IMR-90 (cell line): Measurements from ENCODE around the gene KCTD5. TPM values are rescaled to one million over a fixed set of nuclear protein-coding genes. Genes with fewer than 3 reads are reported as not detected.
"Not testable (repeated sequence)": the region's sequence is repeated elsewhere in the genome, so short reads cannot be mapped to it uniquely, and the experiment has no call there.

Experiments used
- ATAC-seq: fragments of 200-7000 bp; cut with Tn5 transposase; 2 replicates; pipeline ENCODE4 v1.9.1; 2020; ENCODE audit warnings: low read depth, mild to moderate bottlenecking, moderate library complexity
- BruUV-seq: library from RNA; stranded (reverse); fragments of 400-500 nt; replicated peaks from 2 replicates; lab custom pipeline; 2021; lab: Mats Ljungman, UMichigan
- CTCF ChIA-PET: fragments of 300-600 bp; formaldehyde crosslinking; extraction: SDS; loops from one replicate; lab custom pipeline; 2021; ENCODE audit warnings: antibody characterized with exemption; lab: Yijun Ruan, JAX
- POLR2A ChIA-PET: fragments of 300-600 bp; sonication (Branson Sonifier 250); formaldehyde crosslinking; loops from one replicate; lab custom pipeline; 2022; ENCODE audit warnings: antibody characterized with exemption; ENCODE audit not compliant: unreplicated experiment; lab: Charles Lee
- DNase-seq: peaks from one replicate; pipeline ENCODE4 v3.0.0; 2013
- H2AFZ ChIP-seq: replicated peaks from 2 replicates; pipeline ENCODE3; 2013; ENCODE audit warnings: low read length, mild to moderate bottlenecking; ENCODE audit not compliant: poor library complexity
- H2AK5ac ChIP-seq: 2 replicates; pipeline ENCODE4 v1.6.1; 2013; ENCODE audit warnings: low read depth, low read length, inconsistent platforms
- H2AK9ac ChIP-seq: replicated peaks from 2 replicates; pipeline ENCODE3; 2013; ENCODE audit warnings: mild to moderate bottlenecking, low read depth, low read length, moderate library complexity; ENCODE audit not compliant: poor library complexity
- H2BK120ac ChIP-seq: 2 replicates; pipeline ENCODE4 v1.6.1; 2013; ENCODE audit warnings: low read depth, low read length, inconsistent platforms
- H2BK15ac ChIP-seq: 3 replicates; pipeline ENCODE4 v1.6.1; 2013; ENCODE audit warnings: low read depth, low read length, inconsistent platforms
- H2BK20ac ChIP-seq: 2 replicates; pipeline ENCODE4 v1.6.1; 2013; ENCODE audit warnings: low read depth, mild to moderate bottlenecking, inconsistent platforms, low read length, moderate library complexity
- H2BK5ac ChIP-seq: 2 replicates; pipeline ENCODE4 v1.6.1; 2013; ENCODE audit warnings: mild to moderate bottlenecking, low read depth, low read length, inconsistent platforms; ENCODE audit not compliant: poor library complexity, severe bottlenecking
- H3K14ac ChIP-seq: replicated peaks from 2 replicates; pipeline ENCODE4 v1.6.1; 2013; ENCODE audit warnings: low read depth, low read length, inconsistent platforms
- H3K18ac ChIP-seq: 2 replicates; pipeline ENCODE4 v1.6.1; 2013; ENCODE audit warnings: low read depth, low read length, control low read depth
- H3K23ac ChIP-seq: 2 replicates; pipeline ENCODE4 v1.6.1; 2013; ENCODE audit warnings: low read depth, low read length, inconsistent platforms
- H3K27ac ChIP-seq: 2 replicates; pipeline ENCODE4 v1.5.1; 2013; ENCODE audit warnings: mild to moderate bottlenecking, control low read depth, low read length; ENCODE audit not compliant: insufficient read depth
- H3K27me3 ChIP-seq: 2 replicates; pipeline ENCODE4 v1.6.1; 2013; ENCODE audit warnings: low read length; ENCODE audit not compliant: control insufficient read depth, insufficient read depth
- H3K36me3 ChIP-seq: 2 replicates; pipeline ENCODE4 v1.6.1; 2013; ENCODE audit warnings: low read length, mixed read lengths; ENCODE audit not compliant: control insufficient read depth, insufficient read depth
- H3K4ac ChIP-seq: 2 replicates; pipeline ENCODE4 v1.6.1; 2013; ENCODE audit warnings: low read depth, low read length, inconsistent platforms
- H3K4me1 ChIP-seq: 2 replicates; pipeline ENCODE4 v1.6.1; 2013; ENCODE audit warnings: low read length, mixed read lengths; ENCODE audit not compliant: control insufficient read depth, insufficient read depth
- H3K4me2 ChIP-seq: 2 replicates; pipeline ENCODE4 v1.6.1; 2013; ENCODE audit warnings: low read depth, mild to moderate bottlenecking, control low read depth, low read length, moderate library complexity
- H3K4me3 ChIP-seq: 2 replicates; pipeline ENCODE4 v1.5.1; 2013; ENCODE audit warnings: low read depth, mild to moderate bottlenecking, control low read depth, low read length, moderate library complexity; ENCODE audit not compliant: insufficient read depth
- H3K56ac ChIP-seq: 2 replicates; pipeline ENCODE4 v1.6.1; 2013; ENCODE audit warnings: low read length, inconsistent platforms; ENCODE audit not compliant: insufficient read depth; ENCODE audit errors: extremely low read depth
- H3K79me1 ChIP-seq, 2 experiments: 2 replicates each; pipeline ENCODE4 v1.6.1; 2013; ENCODE audit warnings: low read length in 2 of 2, inconsistent platforms in 1 of 2, low read depth in 1 of 2
- H3K9ac ChIP-seq: 2 replicates; pipeline ENCODE4 v1.6.1; 2013; ENCODE audit warnings: low read depth, low read length, control low read depth
- H3K9me1 ChIP-seq: 2 replicates; pipeline ENCODE4 v1.6.1; 2013; ENCODE audit warnings: low read length, inconsistent platforms; ENCODE audit not compliant: insufficient read depth
- H3K9me3 ChIP-seq: 2 replicates; pipeline ENCODE4 v1.6.1; 2013; ENCODE audit warnings: low read length; ENCODE audit not compliant: control insufficient read depth, insufficient read depth
- H4K20me1 ChIP-seq: 2 replicates; pipeline ENCODE4 v1.6.1; 2013; ENCODE audit warnings: low read length, inconsistent platforms; ENCODE audit not compliant: insufficient read depth
- H4K5ac ChIP-seq: 2 replicates; pipeline ENCODE4 v1.6.1; 2013; ENCODE audit warnings: mild to moderate bottlenecking, low read depth, low read length, control low read depth
- H4K8ac ChIP-seq, 2 experiments: 2 replicates each; pipeline ENCODE4 v1.6.1; 2013; ENCODE audit warnings: low read depth in 2 of 2, low read length in 2 of 2, control low read depth in 1 of 2, inconsistent platforms in 1 of 2
- H4K91ac ChIP-seq: 2 replicates; pipeline ENCODE4 v1.6.1; 2013; ENCODE audit warnings: low read depth, low read length, inconsistent platforms; ENCODE audit not compliant: insufficient read depth
- WGBS, 2 experiments: methylation state at CpG; one replicate each; pipeline versions ENCODE4 v1.1.5 to v1.1.7; 2013; ENCODE audit warnings: missing lambda C conversion rate in 2 of 2; ENCODE audit not compliant: insufficient read length in 1 of 2; ENCODE audit errors: extremely low coverage in 2 of 2; 5-methylcytosine and 5-hydroxymethylcytosine counted together
- dilution Hi-C: fragments of 300-500 bp; cut with HindIII; formaldehyde crosslinking; loops from one replicate; pipeline ENCODE4 v1.14.3; 2018; ENCODE audit warnings: low sequenced_read_pairs; ENCODE audit not compliant: unreplicated experiment
- in situ Hi-C: fragments of 300-500 bp; cut with MboI; formaldehyde crosslinking; loops from 3 replicates; pipeline ENCODE4 v1.14.3; 2019; ENCODE audit warnings: low sequenced_read_pairs, inconsistent platforms, mixed read lengths
- intact Hi-C: fragments of 100-400 bp; cut with micrococcal nuclease; formaldehyde crosslinking; loops from 2 replicates; pipeline ENCODE4 v1.10.0; 2022
- polyA plus RNA-seq, 3 experiments: library from polyadenylated mRNA; depleted of rRNA; stranded (reverse); fragments of >200 nt; gene quantifications; 2 replicates each; pipeline ENCODE4 v1.2.3, GENCODE V29; 2012; ENCODE audit warnings: low replicate concordance in 1 of 3
- total RNA-seq: library from RNA; depleted of rRNA; stranded (reverse); fragments of >200 nt; gene quantifications from 2 replicates; pipeline ENCODE4 v1.2.3, GENCODE V29; 2012

KCTD5 gene
- total and polyA plus RNA-seq, 2 of the 4 experiments (the other 2 are of a cell fraction) = 17.2 to 56.2 TPM

DNA sequence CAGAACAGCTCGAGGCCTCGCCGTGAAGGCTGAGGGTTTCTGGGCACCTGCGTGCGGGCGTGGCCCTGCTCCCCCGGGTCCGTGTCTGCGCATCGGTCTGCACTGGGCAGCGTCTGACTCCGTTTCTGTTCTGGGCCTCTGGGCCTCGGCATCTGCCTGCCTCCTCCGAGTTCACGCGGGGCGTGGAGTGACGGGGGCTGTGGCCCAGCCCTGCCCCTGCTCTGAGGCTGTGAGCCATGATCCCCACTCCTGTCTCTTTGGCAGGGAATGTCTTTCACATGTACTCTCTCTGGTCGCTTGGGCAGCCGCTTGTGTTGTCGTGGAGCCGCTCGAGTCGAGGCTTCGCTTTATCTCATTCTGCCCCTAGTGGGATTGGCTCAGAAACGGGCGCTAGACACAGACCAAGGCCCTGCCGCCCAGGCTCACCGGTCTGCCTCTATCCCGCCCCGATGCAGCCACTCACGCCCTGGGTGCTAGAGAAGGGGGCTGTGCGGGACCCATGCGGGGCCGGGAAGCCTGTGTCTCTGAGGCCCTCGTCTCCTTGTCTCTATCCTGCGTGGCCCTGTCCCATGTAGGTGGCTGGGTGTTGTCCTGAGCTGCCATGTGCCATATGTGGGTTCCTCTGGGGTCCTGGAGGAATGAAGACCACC is 14.4 kb downstream of the KCTD5 start:
- H3K4me3 ChIP-seq, H4K8ac ChIP-seq, H2BK5ac ChIP-seq, H2BK120ac ChIP-seq, POLR2A ChIA-PET, CTCF ChIA-PET, H4K5ac ChIP-seq, H2AFZ ChIP-seq, BruUV-seq, H3K9ac ChIP-seq, H3K4ac ChIP-seq, H3K9me1 ChIP-seq, H3K27me3 ChIP-seq, in situ Hi-C loops, DNase-seq, H3K9me3 ChIP-seq, ATAC-seq, H3K27ac ChIP-seq, dilution Hi-C loops, H3K23ac ChIP-seq, H3K4me2 ChIP-seq, H3K14ac ChIP-seq, H2AK5ac ChIP-seq, H2AK9ac ChIP-seq, H3K56ac ChIP-seq, H3K18ac ChIP-seq, H3K4me1 ChIP-seq, H4K91ac ChIP-seq, intact Hi-C loops, H2BK20ac ChIP-seq, H2BK15ac ChIP-seq: not testable (repeated sequence)
- Histone ChIP-seq H3K36me3 (peaks cover 46% of the 10 kb centered on the region), H4K20me1 (peaks cover 18% of the 10 kb centered on the region), H3K79me1 (peaks cover 4 to 27% of the 10 kb centered on the region in 2 experiments)
- WGBS, 2 experiments = 94% methylated on average over 18 of the region's 37 CpGs; no CpG with 5 or more reads in 1 of the 2 experiments
